Fibroblast of lung (primary cell): ENCODE data around the gene TSEN15. TPM values are rescaled to one million over a fixed set of nuclear protein-coding genes. Genes with fewer than 3 reads are reported as not detected.

Experiments
- DNase-seq, 2 donors: peaks; one replicate each; pipeline versions ENCODE4 v3.0.0 to v3.0.0-alpha.2; 2010; ENCODE audit warnings: low read depth in 2 of 2
- H2AFZ ChIP-seq: 2 replicates; pipeline ENCODE4 v1.5.1; 2012; ENCODE audit warnings: low read length, control low read depth, inconsistent platforms
- H3K27ac ChIP-seq: 2 replicates; pipeline ENCODE4 v1.5.1; 2011; ENCODE audit warnings: low read length, control low read depth; ENCODE audit not compliant: insufficient read depth
- H3K27me3 ChIP-seq: 2 replicates; pipeline ENCODE4 v1.5.1; 2011; ENCODE audit warnings: mild to moderate bottlenecking, low read length; ENCODE audit not compliant: control insufficient read depth, insufficient read depth
- H3K36me3 ChIP-seq: 2 replicates; pipeline ENCODE4 v1.5.1; 2011; ENCODE audit warnings: low read length; ENCODE audit not compliant: control insufficient read depth, insufficient read depth
- H3K4me1 ChIP-seq: 2 replicates; pipeline ENCODE4 v1.5.1; 2011; ENCODE audit warnings: low read length; ENCODE audit not compliant: control insufficient read depth, insufficient read depth; ENCODE audit errors: extremely low read depth
- H3K4me2 ChIP-seq: 2 replicates; pipeline ENCODE4 v1.5.1; 2011; ENCODE audit warnings: low read length, control low read depth; ENCODE audit not compliant: insufficient read depth; ENCODE audit errors: extremely low read depth
- H3K4me3 ChIP-seq, 4 experiments: fragments of 200-600 bp in 1 of 4; sonication (generic) in 1 of 4; replicated peaks in 1 of 4; 2 replicates each; pipeline ENCODE4 v1.5.1; 2011 to 2016; ENCODE audit warnings: low read length in 4 of 4, low read depth in 3 of 4, mild to moderate bottlenecking in 3 of 4, control low read depth in 2 of 4, inconsistent platforms in 1 of 4, mixed read lengths in 1 of 4; ENCODE audit not compliant: insufficient read depth in 1 of 4; ENCODE audit errors: control extremely low read depth in 1 of 4
- H3K79me2 ChIP-seq: 2 replicates; pipeline ENCODE4 v1.5.1; 2012; ENCODE audit warnings: mild to moderate bottlenecking, low read length, inconsistent platforms; ENCODE audit not compliant: control insufficient read depth, insufficient read depth
- H3K9ac ChIP-seq: 2 replicates; pipeline ENCODE4 v1.5.1; 2011; ENCODE audit warnings: mild to moderate bottlenecking, low read length, control low read depth; ENCODE audit not compliant: insufficient read depth
- H3K9me3 ChIP-seq: 2 replicates; pipeline ENCODE4 v1.5.1; 2012; ENCODE audit warnings: low read depth, low read length; ENCODE audit not compliant: control insufficient read depth, insufficient read depth
- H4K20me1 ChIP-seq: 2 replicates; pipeline ENCODE4 v1.5.1; 2011; ENCODE audit warnings: low read length; ENCODE audit not compliant: control insufficient read depth, insufficient read depth; ENCODE audit errors: extremely low read depth
- EZH2 ChIP-seq: IDR thresholded peaks from 2 replicates; pipeline ENCODE4 v1.5.1; 2012; ENCODE audit warnings: low read length, control low read depth, mild to moderate bottlenecking; ENCODE audit errors: missing control alignments
- polyA plus RNA-seq, 2 donors: library from polyadenylated mRNA; depleted of rRNA in 1 of 2; stranded (reverse) in 1 of 2; unstranded in 1 of 2; fragments of >200 nt; gene quantifications; 2 replicates each; pipeline ENCODE4 v1.2.1, GENCODE V29; 2011 to 2012; ENCODE audit warnings: missing spikeins in 1 of 2
- total RNA-seq: library from RNA; depleted of rRNA; stranded (reverse); fragments of >200 nt; gene quantifications from 2 replicates; pipeline ENCODE4 v1.2.1, GENCODE V29; 2014
- TF ChIP-seq, protein P1 (sequence below), 2 donors: IDR thresholded peaks in 1 of 2; conservative IDR thresholded peaks in 1 of 2; 1 replicate in 1 of 2; 2 replicates in 1 of 2; pipeline ENCODE4 v1.5.1; 2011 to 2012; ENCODE audit warnings: low read length in 2 of 2, control low read depth in 1 of 2, inconsistent platforms in 1 of 2, low read depth in 1 of 2, mild to moderate bottlenecking in 1 of 2

TSEN15 gene
- total and polyA plus RNA-seq, 2 donors (not counting 1 experiment from before 2014, with no cell fraction given) = 53.7 to 74.2 TPM

DNA sequence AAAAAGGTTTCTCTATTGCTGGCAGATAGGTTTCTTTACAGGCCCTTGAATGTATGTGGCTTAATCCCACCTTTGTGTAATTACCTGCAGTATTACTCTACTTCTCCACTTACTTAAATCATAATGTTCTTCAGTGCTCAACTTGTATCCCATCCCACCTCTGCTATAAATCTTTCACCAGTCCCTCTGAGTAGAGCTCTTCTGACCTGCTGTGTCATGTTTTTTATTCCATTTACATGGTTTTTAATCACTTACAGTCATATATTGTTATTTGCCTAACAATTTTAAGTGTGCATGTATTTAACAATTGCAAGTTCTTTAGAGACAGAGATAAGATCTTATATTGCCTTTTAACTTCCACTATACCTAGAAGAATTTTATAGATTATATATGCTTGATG lies 2.4 kb downstream of the TSEN15 start:
- no peak overlapping the region for H3K27ac ChIP-seq
- no peaks in the 10 kb centered on the region for H3K36me3 ChIP-seq
- DNase-seq = no peak
- H3K27me3 ChIP-seq = no peaks in the 10 kb centered on the region
- H3K4me3 ChIP-seq = no peak overlapping the region
- no peaks in the 10 kb centered on the region for H3K9me3 ChIP-seq
- H2AFZ ChIP-seq = no peak overlapping the region
- peaks cover 12% of the 10 kb centered on the region for H3K4me1 ChIP-seq
- no peak overlapping the region for H3K4me2 ChIP-seq
- H3K79me2 ChIP-seq = peaks cover 24% of the 10 kb centered on the region
- TF ChIP-seq EZH2 = no peak
- TF ChIP-seq, protein P1, sequence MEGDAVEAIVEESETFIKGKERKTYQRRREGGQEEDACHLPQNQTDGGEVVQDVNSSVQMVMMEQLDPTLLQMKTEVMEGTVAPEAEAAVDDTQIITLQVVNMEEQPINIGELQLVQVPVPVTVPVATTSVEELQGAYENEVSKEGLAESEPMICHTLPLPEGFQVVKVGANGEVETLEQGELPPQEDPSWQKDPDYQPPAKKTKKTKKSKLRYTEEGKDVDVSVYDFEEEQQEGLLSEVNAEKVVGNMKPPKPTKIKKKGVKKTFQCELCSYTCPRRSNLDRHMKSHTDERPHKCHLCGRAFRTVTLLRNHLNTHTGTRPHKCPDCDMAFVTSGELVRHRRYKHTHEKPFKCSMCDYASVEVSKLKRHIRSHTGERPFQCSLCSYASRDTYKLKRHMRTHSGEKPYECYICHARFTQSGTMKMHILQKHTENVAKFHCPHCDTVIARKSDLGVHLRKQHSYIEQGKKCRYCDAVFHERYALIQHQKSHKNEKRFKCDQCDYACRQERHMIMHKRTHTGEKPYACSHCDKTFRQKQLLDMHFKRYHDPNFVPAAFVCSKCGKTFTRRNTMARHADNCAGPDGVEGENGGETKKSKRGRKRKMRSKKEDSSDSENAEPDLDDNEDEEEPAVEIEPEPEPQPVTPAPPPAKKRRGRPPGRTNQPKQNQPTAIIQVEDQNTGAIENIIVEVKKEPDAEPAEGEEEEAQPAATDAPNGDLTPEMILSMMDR (conservative IDR thresholded peaks at IDR 0.05 in 1 of 2, IDR thresholded peaks at IDR 0.05 in 1 of 2; ENCODE audit: low read depth in 1 of 2, low read length in 2 of 2) = no peak
- H4K20me1 ChIP-seq = no peaks in the 10 kb centered on the region
- H3K9ac ChIP-seq = no peak overlapping the region

DNA sequence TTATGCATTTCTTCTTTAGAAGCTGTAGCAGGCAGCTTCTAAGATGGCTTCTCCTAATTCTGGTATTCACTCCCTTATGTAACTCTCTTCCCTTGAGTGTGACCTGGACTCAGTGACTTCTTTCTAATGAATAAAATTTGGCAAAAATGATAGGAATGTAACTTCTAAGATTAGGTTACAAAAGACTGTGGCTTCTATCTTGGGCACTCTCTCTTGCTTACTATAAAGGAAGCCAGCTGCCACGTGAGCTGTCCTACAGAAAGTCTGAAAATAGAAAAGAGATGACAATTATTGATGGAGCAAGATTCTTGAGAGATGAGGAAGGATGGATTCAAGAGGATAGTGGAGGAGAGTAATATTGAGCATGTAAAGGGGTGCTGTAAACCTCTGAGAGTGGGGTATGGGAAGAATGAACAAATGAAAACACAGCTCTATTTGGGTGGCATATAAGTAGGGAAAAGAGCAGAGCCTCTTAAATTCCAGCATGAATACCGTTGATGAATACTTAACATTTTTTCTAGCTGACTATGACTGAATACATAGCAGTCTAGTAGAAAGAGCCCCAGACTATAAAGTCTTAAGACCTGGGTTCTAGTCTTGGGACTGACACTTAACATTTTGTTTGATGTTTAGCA lies 5.5 kb downstream of the TSEN15 start:
- H3K4me3 ChIP-seq = peak overlapping the region in 1 of 4 experiments; percentile 6
- peak overlapping the region; percentile 37 for H3K27ac ChIP-seq
- H4K20me1 ChIP-seq = no peaks in the 10 kb centered on the region
- peak overlapping the region; percentile 73 for H3K4me2 ChIP-seq
- no peaks in the 10 kb centered on the region for H3K27me3 ChIP-seq
- H3K79me2 ChIP-seq = peaks cover 31% of the 10 kb centered on the region
- no peak for TF ChIP-seq EZH2
- TF ChIP-seq, protein P1 (conservative IDR thresholded peaks at IDR 0.05 in 1 of 2, IDR thresholded peaks at IDR 0.05 in 1 of 2; ENCODE audit: low read depth in 1 of 2, low read length in 2 of 2) = no peak
- no peak overlapping the region for H2AFZ ChIP-seq
- no peaks in the 10 kb centered on the region for H3K36me3 ChIP-seq
- peak; percentile 63 to 87 for DNase-seq
- peaks cover 14% of the 10 kb centered on the region for H3K4me1 ChIP-seq
- no peaks in the 10 kb centered on the region for H3K9me3 ChIP-seq
- no peak overlapping the region for H3K9ac ChIP-seq

DNA sequence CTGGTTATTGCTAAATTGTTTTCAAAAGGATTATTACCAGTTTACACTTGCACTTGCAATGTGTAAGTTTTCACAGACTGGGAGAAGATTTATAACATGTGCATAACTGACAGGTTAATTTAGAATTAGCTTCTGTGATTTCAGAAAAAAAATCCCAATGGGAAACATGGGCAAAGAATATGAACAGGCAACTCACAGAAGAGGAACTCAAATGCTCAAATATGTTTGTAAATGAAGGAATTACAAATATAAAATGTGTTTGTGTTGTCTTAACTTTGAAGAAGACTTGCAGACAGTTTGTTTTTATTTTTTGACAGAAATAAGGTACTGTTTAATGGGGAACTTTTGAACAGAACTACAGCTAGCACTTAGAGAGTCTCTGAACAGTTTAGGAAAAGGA lies 8.4 kb downstream of the TSEN15 start:
- Histone ChIP-seq H3K79me2 (peaks cover 11% of the 10 kb centered on the region), H3K9ac (no peak overlapping the region), H3K27me3 (no peaks in the 10 kb centered on the region), H3K27ac (no peak overlapping the region), H4K20me1 (no peaks in the 10 kb centered on the region), H3K4me2 (no peak overlapping the region), H3K9me3 (no peaks in the 10 kb centered on the region), H3K36me3 (no peaks in the 10 kb centered on the region), H2AFZ (no peak overlapping the region), H3K4me3 (no peak overlapping the region), H3K4me1 (peaks cover 14% of the 10 kb centered on the region)
- TF ChIP-seq, protein P1 (conservative IDR thresholded peaks at IDR 0.05 in 1 of 2, IDR thresholded peaks at IDR 0.05 in 1 of 2; ENCODE audit: low read depth in 1 of 2, low read length in 2 of 2) = no peak
- no peak for TF ChIP-seq EZH2
- no peak for DNase-seq
